A673 (cell line): ENCODE measurements around the gene GMDS. TPM values are rescaled to one million over a fixed set of nuclear protein-coding genes. Genes with fewer than 3 reads are reported as not detected.

Source experiments
- BruUV-seq: library from RNA; stranded (reverse); fragments of 400-500 nt; replicated peaks from 2 replicates; lab custom pipeline; 2021; lab: Mats Ljungman, UMichigan
- CTCF ChIA-PET: fragments of 300-600 bp; sonication (Branson Sonifier 250); formaldehyde crosslinking; loops from one replicate; lab custom pipeline; 2022; ENCODE audit warnings: antibody characterized with exemption; lab: Charles Lee
- POLR2A ChIA-PET: fragments of 300-600 bp; sonication (Branson Sonifier 250); formaldehyde crosslinking; loops from one replicate; lab custom pipeline; 2022; ENCODE audit warnings: antibody characterized with exemption; ENCODE audit not compliant: low non-redundant PET; lab: Charles Lee
- DNase-seq: peaks from one replicate; pipeline ENCODE4 v3.0.0-alpha.2; 2015; ENCODE audit warnings: low spot score
- H3K27ac ChIP-seq: fragments of 200-600 bp; sonication (generic); 2 replicates; pipeline ENCODE4 v1.5.1; 2016; ENCODE audit warnings: mixed run types, low read depth, mild to moderate bottlenecking, mixed read lengths, antibody characterized with exemption, low read length; ENCODE audit not compliant: poor library complexity, severe bottlenecking
- H3K27me3 ChIP-seq: fragments of 200-600 bp; sonication (generic); replicated peaks from 2 replicates; pipeline ENCODE4 v1.6.1; 2017; ENCODE audit warnings: mixed run types, low read depth, mild to moderate bottlenecking, mixed read lengths, antibody characterized with exemption, low read length; ENCODE audit not compliant: insufficient read depth, poor library complexity
- H3K36me3 ChIP-seq: fragments of 200-600 bp; sonication (generic); 2 replicates; pipeline ENCODE4 v1.6.1; 2016; ENCODE audit warnings: mixed run types, mild to moderate bottlenecking, mixed read lengths, antibody characterized with exemption, low read length; ENCODE audit not compliant: insufficient read depth, poor library complexity, severe bottlenecking
- H3K4me1 ChIP-seq: fragments of 200-600 bp; sonication (generic); 2 replicates; pipeline ENCODE4 v1.6.1; 2017; ENCODE audit warnings: mixed run types, mild to moderate bottlenecking, mixed read lengths, antibody characterized with exemption, low read length; ENCODE audit not compliant: insufficient read depth, poor library complexity, severe bottlenecking
- H3K4me3 ChIP-seq: fragments of 200-600 bp; sonication (generic); 2 replicates; pipeline ENCODE4 v1.5.1; 2016; ENCODE audit warnings: low read depth, mixed run types, mild to moderate bottlenecking, mixed read lengths, low read length; ENCODE audit not compliant: poor library complexity, severe bottlenecking
- H3K9me3 ChIP-seq: fragments of 200-600 bp; sonication (generic); 2 replicates; pipeline ENCODE4 v1.6.1; 2016; ENCODE audit warnings: mixed run types, low read depth, mild to moderate bottlenecking, mixed read lengths, antibody characterized with exemption, low read length; ENCODE audit not compliant: poor library complexity, severe bottlenecking
- CTCF ChIP-seq: fragments of 300-800, 200-600 bp; sonication (generic); conservative IDR thresholded peaks from 2 replicates; pipeline ENCODE4 v1.5.1; 2017; ENCODE audit warnings: low read depth, mild to moderate bottlenecking, antibody characterized with exemption, low read length, moderate library complexity, mixed read lengths
- EZH2 ChIP-seq: fragments of 200-600 bp; sonication (generic); IDR thresholded peaks from 2 replicates; pipeline ENCODE4 v1.6.1; 2017; ENCODE audit warnings: borderline replicate concordance, low read depth, mild to moderate bottlenecking, mixed read lengths, antibody characterized with exemption, low read length; ENCODE audit not compliant: poor library complexity, severe bottlenecking
- intact Hi-C: fragments of 100-400 bp; cut with micrococcal nuclease; formaldehyde crosslinking; loops from one replicate; pipeline ENCODE4 v1.10.0; 2022; ENCODE audit not compliant: unreplicated experiment
- total RNA-seq: library from RNA; stranded (reverse); gene quantifications from 2 replicates; pipeline ENCODE4 v1.2.3, GENCODE V29; 2021

Gene GMDS
- total RNA-seq, 1 experiment from 2014 or later = 15.2 TPM

DNA sequence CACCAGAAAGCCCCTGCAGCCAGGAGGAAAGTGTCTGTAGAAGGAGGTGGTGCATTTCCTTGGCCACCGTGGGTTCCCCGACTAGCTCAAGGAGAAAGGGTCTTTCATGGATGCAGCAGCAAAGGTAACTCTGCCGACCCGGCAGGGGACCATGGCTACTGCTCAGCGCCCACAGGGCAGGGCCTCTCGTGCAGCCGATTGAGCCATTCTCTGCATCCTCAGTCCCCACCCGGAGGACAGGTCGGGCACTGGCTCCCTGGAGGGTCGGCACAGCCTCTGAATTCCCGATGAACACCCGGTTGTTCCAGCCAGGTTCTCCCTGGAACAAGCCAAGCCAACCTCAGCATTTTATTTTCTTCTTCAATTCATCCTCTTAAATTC is 659.7 kb downstream of the GMDS start:
- Histone ChIP-seq H3K27ac (no peak overlapping the region), H3K4me1 (no peaks in the 10 kb centered on the region), H3K36me3 (no peaks in the 10 kb centered on the region), H3K27me3 (peaks cover 31% of the 10 kb centered on the region), H3K9me3 (no peaks in the 10 kb centered on the region), H3K4me3 (no peak overlapping the region)
- no TSS peak for BruUV-seq
- ChIA-PET CTCF (no interaction called here), POLR2A (no interaction called here)
- DNase-seq = no peak
- intact Hi-C loops = no loop called here
- no peak for TF ChIP-seq CTCF
- TF ChIP-seq EZH2 = no peak

GRCh38 chr6:1584996-1585668 is 660.3 kb downstream of the GMDS start:
- TF ChIP-seq CTCF (no peak), EZH2 (no peak)
- H3K27me3 ChIP-seq = peaks cover 26% of the 10 kb centered on the region
- POLR2A ChIA-PET = no interaction called here
- H3K9me3 ChIP-seq = no peaks in the 10 kb centered on the region
- H3K27ac ChIP-seq = no peak overlapping the region
- H3K4me1 ChIP-seq = no peaks in the 10 kb centered on the region
- no TSS peak for BruUV-seq
- H3K36me3 ChIP-seq = no peaks in the 10 kb centered on the region
- H3K4me3 ChIP-seq = no peak overlapping the region
- CTCF ChIA-PET = no interaction called here
- intact Hi-C loops = no loop called here
- no peak for DNase-seq

DNA sequence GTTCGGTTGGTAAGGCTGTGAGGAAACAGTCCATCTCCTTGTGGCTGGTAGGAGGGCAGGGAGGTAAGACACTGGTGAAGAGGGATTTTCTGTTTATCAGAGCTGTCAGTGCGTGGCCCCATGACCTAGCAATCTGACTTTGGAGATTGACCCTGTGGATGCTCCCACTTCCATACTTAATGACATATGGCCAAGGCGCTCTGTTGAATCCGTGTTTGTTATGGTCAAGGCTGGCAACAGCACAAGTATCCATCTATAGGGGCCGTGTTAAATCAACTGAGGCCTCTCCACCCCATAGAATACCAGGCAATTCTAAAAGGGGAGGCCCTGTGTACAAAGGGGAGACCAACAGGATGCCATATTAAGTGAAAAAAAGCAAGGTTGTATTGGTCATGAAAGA is 661.3 kb downstream of the GMDS start:
- H3K4me3 ChIP-seq = no peak overlapping the region
- H3K36me3 ChIP-seq = no peaks in the 10 kb centered on the region
- no TSS peak for BruUV-seq
- POLR2A ChIA-PET = no interaction called here
- no peak for DNase-seq
- H3K4me1 ChIP-seq = no peaks in the 10 kb centered on the region
- peaks cover 16% of the 10 kb centered on the region for H3K27me3 ChIP-seq
- intact Hi-C loops = no loop called here
- CTCF ChIA-PET = no interaction called here
- no peak overlapping the region for H3K27ac ChIP-seq
- H3K9me3 ChIP-seq = no peaks in the 10 kb centered on the region
- TF ChIP-seq CTCF (no peak), EZH2 (no peak)
